Measurements from ENCODE around the gene GNAS.

GRCh38 chr20:58851221-58851968 lies 1.1 kb upstream of the GNAS start:
- TF ChIP-seq, protein P1, sequence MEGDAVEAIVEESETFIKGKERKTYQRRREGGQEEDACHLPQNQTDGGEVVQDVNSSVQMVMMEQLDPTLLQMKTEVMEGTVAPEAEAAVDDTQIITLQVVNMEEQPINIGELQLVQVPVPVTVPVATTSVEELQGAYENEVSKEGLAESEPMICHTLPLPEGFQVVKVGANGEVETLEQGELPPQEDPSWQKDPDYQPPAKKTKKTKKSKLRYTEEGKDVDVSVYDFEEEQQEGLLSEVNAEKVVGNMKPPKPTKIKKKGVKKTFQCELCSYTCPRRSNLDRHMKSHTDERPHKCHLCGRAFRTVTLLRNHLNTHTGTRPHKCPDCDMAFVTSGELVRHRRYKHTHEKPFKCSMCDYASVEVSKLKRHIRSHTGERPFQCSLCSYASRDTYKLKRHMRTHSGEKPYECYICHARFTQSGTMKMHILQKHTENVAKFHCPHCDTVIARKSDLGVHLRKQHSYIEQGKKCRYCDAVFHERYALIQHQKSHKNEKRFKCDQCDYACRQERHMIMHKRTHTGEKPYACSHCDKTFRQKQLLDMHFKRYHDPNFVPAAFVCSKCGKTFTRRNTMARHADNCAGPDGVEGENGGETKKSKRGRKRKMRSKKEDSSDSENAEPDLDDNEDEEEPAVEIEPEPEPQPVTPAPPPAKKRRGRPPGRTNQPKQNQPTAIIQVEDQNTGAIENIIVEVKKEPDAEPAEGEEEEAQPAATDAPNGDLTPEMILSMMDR (conservative IDR thresholded peaks at IDR 0.05), result no peak
- no peak for TF ChIP-seq ZFX (IDR thresholded peaks at IDR 0.05)

Data from C4-2B (cell line).